ENCODE measurements around the gene OSBP2. TPM values are rescaled to one million over a fixed set of nuclear protein-coding genes. Genes with fewer than 3 reads are reported as not detected.

Gene OSBP2
- total RNA-seq, 4 donors from 2014 or later: 1.9 to 3.9 (median 3.0) TPM

DNA sequence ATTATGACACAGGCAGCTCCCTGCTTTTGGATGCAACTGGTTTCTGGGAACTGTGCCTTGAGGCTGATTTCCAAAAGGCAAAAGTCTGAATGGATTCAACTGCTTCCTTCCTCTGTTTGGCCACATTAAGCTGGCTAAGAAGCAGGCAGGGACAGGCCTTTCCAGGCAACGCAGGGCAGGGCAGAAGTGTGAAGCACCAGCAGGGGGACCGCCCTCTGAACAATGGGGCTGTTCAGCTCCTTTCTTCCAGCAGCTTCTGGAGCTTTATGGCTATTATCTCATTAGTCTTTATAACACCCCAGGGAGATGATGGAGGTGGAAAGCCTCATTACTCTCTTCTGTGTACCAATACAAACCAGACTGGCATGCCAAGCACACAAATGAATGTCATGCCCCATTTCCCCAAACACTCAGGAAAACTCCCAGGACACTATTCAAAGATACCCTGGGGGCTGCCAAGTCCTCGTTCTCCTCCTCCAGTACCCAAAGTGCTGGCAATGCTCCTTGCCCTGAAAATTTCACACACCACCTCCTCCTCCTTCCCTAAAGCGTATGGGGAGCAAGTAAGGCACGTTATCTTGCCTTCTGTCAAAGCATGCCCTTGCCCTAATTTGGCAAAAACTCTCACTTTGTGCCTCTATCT lies 252.6 kb downstream of the OSBP2 start:
- peak overlapping the region; percentile 61 to 90 (median 81) for H3K27ac ChIP-seq
- H3K4me3 ChIP-seq: no peak overlapping the region
- no peaks in the 10 kb centered on the region for H3K9me3 ChIP-seq
- WGBS, 2 donors: 17 to 22% methylated on average over 5 of the region's 5 CpGs
- H3K27me3 ChIP-seq: no peaks in the 10 kb centered on the region
- intact Hi-C loops (cut with DNase I): loop anchor here (5.0 kb wide), 1 partner anchor 135 kb away; the partner anchor contains the start of gene SMTN
- peaks cover 8 to 85% (median 19%) of the 10 kb centered on the region in 3 donors for H3K36me3 ChIP-seq
- peaks cover 24 to 82% (median 53%) of the 10 kb centered on the region in 3 donors for H3K4me1 ChIP-seq
- no peak for DNase-seq
- TF ChIP-seq POLR2A (IDR thresholded peaks at IDR 0.05) (no peak), CTCF (IDR thresholded peaks at IDR 0.05) (peak in 4 of 6 experiments; percentile 6 to 64 (median 52))

GRCh38 chr22:30947816-30948454 lies 253.3 kb downstream of the OSBP2 start:
- intact Hi-C loops (cut with DNase I): loop anchor here (5.0 kb wide), 1 partner anchor 134 kb away; the partner anchor contains the start of gene SMTN
- no peaks in the 10 kb centered on the region for H3K9me3 ChIP-seq
- H3K27me3 ChIP-seq: no peaks in the 10 kb centered on the region
- H3K27ac ChIP-seq: peak overlapping the region; percentile 61 to 90 (median 81)
- WGBS, 2 donors: 8 to 18% methylated on average over 2 of the region's 2 CpGs
- no peak overlapping the region for H3K4me3 ChIP-seq
- peaks cover 4 to 85% (median 19%) of the 10 kb centered on the region in 3 donors for H3K36me3 ChIP-seq
- DNase-seq: no peak
- TF ChIP-seq POLR2A (IDR thresholded peaks at IDR 0.05): no peak
- peak; percentile 38 to 64 (median 57) for TF ChIP-seq CTCF (IDR thresholded peaks at IDR 0.05)
- peaks cover 24 to 82% (median 53%) of the 10 kb centered on the region in 3 donors for H3K4me1 ChIP-seq

DNA sequence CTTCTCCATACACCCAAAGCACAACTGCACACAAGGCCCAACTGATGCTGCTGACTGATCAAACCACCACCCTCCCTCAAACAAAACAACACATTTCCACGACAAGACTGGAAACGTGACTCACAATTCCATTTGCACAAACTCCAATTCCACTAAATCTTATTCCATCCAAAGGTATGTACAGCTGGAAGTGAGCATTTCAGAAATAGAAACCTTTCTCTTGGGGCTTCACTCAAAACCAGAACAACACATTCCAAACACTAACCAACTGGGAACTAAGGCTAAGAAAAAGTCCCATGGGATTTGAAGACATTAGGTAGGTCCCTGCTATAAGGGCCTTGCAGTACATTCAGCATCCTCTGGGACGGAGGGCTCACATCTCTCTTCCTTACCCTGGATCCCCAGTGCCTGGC lies 254.3 kb downstream of the OSBP2 start:
- WGBS, 2 donors: 36 to 42% methylated on average over 3 of the region's 3 CpGs
- Histone ChIP-seq H3K4me3 (no peak overlapping the region), H3K27ac (peak overlapping the region in 3 of 4 donors; percentile 78 to 90 (median 84)), H3K36me3 (peaks cover 4 to 84% (median 19%) of the 10 kb centered on the region in 3 donors), H3K27me3 (no peaks in the 10 kb centered on the region), H3K4me1 (peaks cover 21 to 73% (median 53%) of the 10 kb centered on the region in 3 donors), H3K9me3 (no peaks in the 10 kb centered on the region)
- TF ChIP-seq POLR2A (IDR thresholded peaks at IDR 0.05) (no peak), CTCF (IDR thresholded peaks at IDR 0.05) (no peak)
- no peak for DNase-seq
- intact Hi-C loops (cut with DNase I): loop anchor here (5.0 kb wide), 1 partner anchor 133 kb away; the partner anchor contains the start of gene SMTN

DNA sequence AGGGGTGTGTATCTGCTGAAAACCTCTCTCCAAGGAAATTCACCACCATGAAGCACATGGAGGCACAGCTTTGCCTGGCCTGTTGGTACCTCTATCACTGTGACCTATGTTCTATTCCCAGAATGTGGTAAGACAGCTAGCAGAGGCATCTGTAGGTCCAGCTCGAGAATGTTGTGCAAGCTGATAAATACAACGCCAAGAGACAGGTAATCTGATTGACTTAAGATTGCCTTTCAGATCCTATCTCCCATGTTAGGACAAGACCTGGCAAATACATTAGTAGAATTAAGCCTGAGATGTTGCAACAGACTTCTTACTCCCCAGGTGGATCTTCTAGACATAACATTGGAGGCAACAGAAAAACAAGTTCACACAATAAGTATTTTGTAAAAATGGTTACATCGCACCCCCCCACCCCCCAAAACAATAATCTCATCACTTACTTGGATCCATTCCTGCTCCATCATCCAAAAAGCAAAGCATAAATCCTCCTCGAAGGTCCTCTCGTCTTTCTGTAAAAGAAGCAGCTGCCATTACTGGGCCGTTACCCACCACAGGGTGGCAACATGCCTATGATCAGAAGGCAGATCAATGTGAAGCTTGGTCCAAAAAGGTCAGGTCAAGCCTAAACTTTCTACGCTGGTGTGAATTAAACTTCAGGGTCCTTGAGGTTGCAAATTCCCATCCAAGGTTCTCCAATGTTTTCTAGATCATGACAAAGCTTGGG lies 255.4 kb downstream of the OSBP2 start:
- Histone ChIP-seq H3K4me3 (no peak overlapping the region), H3K27ac (peak overlapping the region in 3 of 4 donors; percentile 78 to 90 (median 84)), H3K36me3 (peaks cover 3 to 84% (median 19%) of the 10 kb centered on the region in 3 donors), H3K27me3 (no peaks in the 10 kb centered on the region), H3K4me1 (peaks cover 20 to 61% (median 43%) of the 10 kb centered on the region in 3 donors), H3K9me3 (no peaks in the 10 kb centered on the region)
- intact Hi-C loops (cut with DNase I): loop anchor here (5.0 kb wide), 1 partner anchor 132 kb away; the partner anchor contains the start of gene SMTN
- TF ChIP-seq POLR2A (IDR thresholded peaks at IDR 0.05) (no peak), CTCF (IDR thresholded peaks at IDR 0.05) (no peak)
- WGBS, 2 donors: 34 to 64% methylated on average over 6 to 7 of the region's 7 CpGs
- DNase-seq: no peak
